DOHH2 (cell line): ENCODE data around the gene GPX5.
A peak's percentile ranks its signal among the peaks of the same experiment; 100 is the strongest.

Experiments
- H3F3A ChIP-seq: fragments of 200-600 bp; sonication (generic), shearing (Covaris generic); 2 replicates; pipeline ENCODE4 v1.6.0; 2016; ENCODE audit warnings: antibody characterized with exemption, mild to moderate bottlenecking; ENCODE audit not compliant: control insufficient read depth, insufficient read depth
- H3K27ac ChIP-seq: fragments of 200-600 bp; sonication (generic); 2 replicates; pipeline ENCODE4 v1.5.1; 2014; ENCODE audit warnings: low read depth, mild to moderate bottlenecking, low read length, moderate library complexity
- H3K27me3 ChIP-seq: fragments of 200-600 bp; sonication (generic); 2 replicates; pipeline ENCODE4 v1.6.1; 2014; ENCODE audit warnings: mild to moderate bottlenecking, low read length, mixed read lengths; ENCODE audit not compliant: control insufficient read depth
- H3K36me3 ChIP-seq: fragments of 200-600 bp; sonication (generic); 2 replicates; pipeline ENCODE4 v1.6.1; 2014; ENCODE audit warnings: mild to moderate bottlenecking, low read length, moderate library complexity, mixed read lengths; ENCODE audit not compliant: control insufficient read depth
- H3K4me1 ChIP-seq: fragments of 200-600 bp; sonication (generic); 2 replicates; pipeline ENCODE4 v1.6.1; 2014; ENCODE audit warnings: mild to moderate bottlenecking, low read length, mixed read lengths; ENCODE audit not compliant: control insufficient read depth
- H3K4me2 ChIP-seq: fragments of 200-600 bp; sonication (generic); 2 replicates; pipeline ENCODE4 v1.6.0; 2014; ENCODE audit warnings: mild to moderate bottlenecking, low read length, moderate library complexity
- H3K4me3 ChIP-seq: fragments of 200-600 bp; sonication (generic); 2 replicates; pipeline ENCODE4 v1.5.1; 2014; ENCODE audit warnings: mild to moderate bottlenecking, low read length, mixed read lengths
- H3K79me2 ChIP-seq: fragments of 200-600 bp; sonication (generic); 2 replicates; pipeline ENCODE4 v1.6.1; 2014; ENCODE audit warnings: mild to moderate bottlenecking, low read length, mixed read lengths; ENCODE audit not compliant: control insufficient read depth
- H3K9me2 ChIP-seq: fragments of 200-600 bp; sonication (generic); replicated peaks from 2 replicates; pipeline ENCODE4 v1.6.1; 2014; ENCODE audit warnings: mild to moderate bottlenecking, low read length, mixed read lengths; ENCODE audit not compliant: control insufficient read depth
- H3K9me3 ChIP-seq: fragments of 200-600 bp; sonication (generic); 2 replicates; pipeline ENCODE4 v1.6.1; 2014; ENCODE audit warnings: antibody characterized with exemption, low read length, mixed read lengths; ENCODE audit not compliant: control insufficient read depth, insufficient read depth
- H4K20me1 ChIP-seq: fragments of 200-600 bp; sonication (generic); 2 replicates; pipeline ENCODE4 v1.6.0; 2014; ENCODE audit warnings: low read depth, mild to moderate bottlenecking, antibody characterized with exemption, low read length, moderate library complexity; ENCODE audit not compliant: control insufficient read depth, insufficient read depth
- EZH2phosphoT487 ChIP-seq: fragments of 200-600 bp; sonication (generic); IDR thresholded peaks from 2 replicates; pipeline ENCODE4 v1.6.1; 2017; ENCODE audit warnings: borderline replicate concordance, mild to moderate bottlenecking, antibody characterized with exemption, low read length, moderate library complexity, mixed read lengths
- TF ChIP-seq, protein P1 (sequence below): fragments of 200-600 bp; sonication (generic); IDR thresholded peaks from one replicate; pipeline ENCODE4 v1.5.1; 2014; ENCODE audit warnings: antibody characterized with exemption, mild to moderate bottlenecking, low read depth, low read length; ENCODE audit not compliant: poor library complexity, severe bottlenecking

The GPX5 gene

DNA sequence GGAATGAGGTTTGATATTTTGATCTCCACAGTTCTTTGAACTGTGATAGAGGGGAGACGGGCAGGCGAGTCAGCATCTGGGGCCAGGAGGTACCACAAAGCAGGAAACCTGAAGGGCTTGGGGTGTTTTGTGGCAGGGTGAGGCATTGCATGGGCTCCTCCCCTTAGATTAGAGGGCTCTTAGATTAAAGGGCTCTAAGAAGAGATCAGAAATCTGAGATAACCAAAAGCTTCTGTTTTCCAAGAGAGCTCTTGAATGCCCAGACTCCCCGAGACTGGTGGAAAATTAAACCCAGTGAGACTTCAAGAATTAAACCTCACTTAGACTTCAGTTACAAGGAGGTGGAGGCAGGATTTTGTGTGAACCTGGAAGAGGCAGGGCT, 2.4 kb upstream of the GPX5 start:
- H3K4me1 ChIP-seq = 0 out of 2 replicates have a peak, but pooled peaks cover 3% of the 10 kb centered on the region
- H3K4me2 ChIP-seq = no peak overlapping the region
- H3K27me3 ChIP-seq = peaks cover 46% of the 10 kb centered on the region

DNA sequence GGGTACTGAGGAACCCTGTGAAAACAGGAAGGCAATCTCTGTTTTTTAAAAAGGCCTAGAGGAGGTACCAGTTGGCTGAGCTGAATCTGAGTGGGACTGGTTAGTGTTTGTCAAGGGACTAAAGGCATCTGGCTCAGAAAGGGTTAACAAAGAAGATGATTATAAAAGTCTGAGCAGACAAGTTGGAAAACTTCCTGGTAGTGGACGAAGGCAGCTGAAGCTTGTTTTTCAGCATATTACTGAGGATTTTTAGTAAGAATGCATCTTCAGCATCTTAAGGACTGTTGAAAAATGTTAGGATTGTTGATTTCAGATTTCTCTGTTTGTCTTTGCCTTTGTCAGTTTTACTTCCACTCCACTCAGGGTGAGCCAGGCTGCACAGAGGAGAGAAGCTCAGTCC, 5.1 kb downstream of the GPX5 start:
- Histone ChIP-seq H4K20me1 (no peaks in the 10 kb centered on the region), H3F3A (no peaks in the 10 kb centered on the region), H3K4me3 (no peak overlapping the region), H3K9me2 (no peaks in the 10 kb centered on the region), H3K27me3 (peaks cover 15% of the 10 kb centered on the region), H3K36me3 (no peaks in the 10 kb centered on the region), H3K27ac (no peak overlapping the region), H3K4me1 (no peaks in the 10 kb centered on the region), H3K79me2 (no peaks in the 10 kb centered on the region), H3K9me3 (no peaks in the 10 kb centered on the region), H3K4me2 (no peak overlapping the region)
- TF ChIP-seq EZH2phosphoT487 = no peak

More for the DNA sequence above, 2.4 kb upstream of the GPX5 start:
- Histone ChIP-seq H3K79me2 (no peaks in the 10 kb centered on the region), H4K20me1 (no peaks in the 10 kb centered on the region), H3F3A (no peaks in the 10 kb centered on the region), H3K36me3 (no peaks in the 10 kb centered on the region), H3K9me3 (no peaks in the 10 kb centered on the region), H3K27ac (no peak overlapping the region), H3K4me3 (no peak overlapping the region), H3K9me2 (no peaks in the 10 kb centered on the region)
- TF ChIP-seq, protein P1, sequence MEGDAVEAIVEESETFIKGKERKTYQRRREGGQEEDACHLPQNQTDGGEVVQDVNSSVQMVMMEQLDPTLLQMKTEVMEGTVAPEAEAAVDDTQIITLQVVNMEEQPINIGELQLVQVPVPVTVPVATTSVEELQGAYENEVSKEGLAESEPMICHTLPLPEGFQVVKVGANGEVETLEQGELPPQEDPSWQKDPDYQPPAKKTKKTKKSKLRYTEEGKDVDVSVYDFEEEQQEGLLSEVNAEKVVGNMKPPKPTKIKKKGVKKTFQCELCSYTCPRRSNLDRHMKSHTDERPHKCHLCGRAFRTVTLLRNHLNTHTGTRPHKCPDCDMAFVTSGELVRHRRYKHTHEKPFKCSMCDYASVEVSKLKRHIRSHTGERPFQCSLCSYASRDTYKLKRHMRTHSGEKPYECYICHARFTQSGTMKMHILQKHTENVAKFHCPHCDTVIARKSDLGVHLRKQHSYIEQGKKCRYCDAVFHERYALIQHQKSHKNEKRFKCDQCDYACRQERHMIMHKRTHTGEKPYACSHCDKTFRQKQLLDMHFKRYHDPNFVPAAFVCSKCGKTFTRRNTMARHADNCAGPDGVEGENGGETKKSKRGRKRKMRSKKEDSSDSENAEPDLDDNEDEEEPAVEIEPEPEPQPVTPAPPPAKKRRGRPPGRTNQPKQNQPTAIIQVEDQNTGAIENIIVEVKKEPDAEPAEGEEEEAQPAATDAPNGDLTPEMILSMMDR = no peak
- no peak for TF ChIP-seq EZH2phosphoT487

DNA sequence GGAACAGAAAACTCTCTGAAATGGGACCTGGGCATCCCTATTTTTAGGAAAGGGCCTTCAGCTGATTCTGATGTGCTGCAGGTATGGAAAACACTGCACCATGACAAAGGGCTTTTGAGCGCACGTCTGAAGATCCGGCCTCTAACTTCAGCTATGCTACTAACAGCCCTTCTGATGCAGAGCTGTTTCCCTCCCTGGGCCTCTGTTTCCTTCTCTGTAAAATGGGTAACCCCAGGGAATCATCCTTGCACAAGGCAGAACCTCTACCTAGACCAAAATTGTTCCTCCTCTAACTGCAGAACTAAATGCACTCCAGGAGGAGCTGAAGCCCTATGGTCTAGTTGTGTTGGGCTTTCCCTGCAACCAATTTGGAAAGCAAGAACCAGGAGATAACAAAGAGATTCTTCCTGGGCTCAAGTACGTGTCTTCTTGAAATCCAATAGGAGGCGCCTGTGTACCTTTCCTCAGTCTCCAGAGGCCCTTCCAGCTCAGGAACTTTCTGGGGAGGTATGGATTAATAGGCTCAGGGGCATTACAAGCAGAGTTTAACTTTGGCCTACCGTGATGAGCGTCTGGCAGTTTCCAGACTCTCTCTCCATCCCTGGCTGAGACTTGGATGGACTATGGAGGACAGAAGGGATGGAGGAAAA, 5.9 kb downstream of the GPX5 start:
- Histone ChIP-seq H3K4me1 (no peaks in the 10 kb centered on the region), H3K4me2 (no peak overlapping the region), H3K9me3 (no peaks in the 10 kb centered on the region), H3K9me2 (no peaks in the 10 kb centered on the region), H3K36me3 (no peaks in the 10 kb centered on the region), H3K27me3 (peaks cover 6% of the 10 kb centered on the region), H3K79me2 (no peaks in the 10 kb centered on the region), H3K4me3 (no peak overlapping the region), H3K27ac (no peak overlapping the region), H3F3A (no peaks in the 10 kb centered on the region), H4K20me1 (no peaks in the 10 kb centered on the region)
- TF ChIP-seq, protein P1 = peak; percentile 14
- TF ChIP-seq EZH2phosphoT487 = no peak

GRCh38 chr6:28534306-28534705, 8.6 kb downstream of the GPX5 start:
- Histone ChIP-seq H3K27ac (no peak overlapping the region), H4K20me1 (no peaks in the 10 kb centered on the region), H3K9me3 (no peaks in the 10 kb centered on the region), H3K4me2 (no peak overlapping the region), H3K27me3 (no peaks in the 10 kb centered on the region), H3K9me2 (no peaks in the 10 kb centered on the region), H3K36me3 (no peaks in the 10 kb centered on the region), H3K4me3 (no peak overlapping the region), H3K4me1 (peaks cover 6% of the 10 kb centered on the region; the same call in 1 of the 2 replicates), H3K79me2 (no peaks in the 10 kb centered on the region), H3F3A (no peaks in the 10 kb centered on the region)
- TF ChIP-seq, protein P1 = no peak
- TF ChIP-seq EZH2phosphoT487 = no peak
